K562 (cell line): ENCODE data around the gene SLC4A2. TPM values are rescaled to one million over a fixed set of nuclear protein-coding genes. Genes with fewer than 3 reads are reported as not detected.
A peak's percentile ranks its signal among the peaks of the same experiment; 100 is the strongest.

Experiments
- ESRRA ChIP-seq: fragments of 450-650 bp; IDR thresholded peaks from 2 replicates; pipeline ENCODE4 v1.6.1; 2014; ENCODE audit warnings: low read depth, mild to moderate bottlenecking, moderate library complexity, borderline replicate concordance
- HMGXB4 ChIP-seq: sonication (generic); formaldehyde crosslinking; IDR thresholded peaks from 2 replicates; pipeline ENCODE4 v1.8.1; 2023; ENCODE audit warnings: mild to moderate bottlenecking, missing genetic modification reagents
- HSF4 ChIP-seq: fragments of 250-450 bp; sonication (Bioruptor Pico); IDR thresholded peaks from 2 replicates; pipeline ENCODE4 v2.1.2; 2022; ENCODE audit warnings: mild to moderate bottlenecking, moderate library complexity, borderline replicate concordance
- KDM2B ChIP-seq: fragments of 250-450 bp; sonication (Bioruptor Pico); IDR thresholded peaks from 2 replicates; pipeline ENCODE4 v1.8.0; 2021; ENCODE audit warnings: mild to moderate bottlenecking, moderate library complexity
- MAFK ChIP-seq: IDR thresholded peaks from 2 replicates; pipeline ENCODE4 v1.6.1; 2011; ENCODE audit warnings: low read length, improper control_type of control experiment
- MXD1 ChIP-seq: fragments of 250-450 bp; sonication (Bioruptor Pico); IDR thresholded peaks from 2 replicates; pipeline ENCODE4 v1.8.0; 2021; ENCODE audit warnings: borderline replicate concordance, mild to moderate bottlenecking, moderate library complexity; ENCODE audit not compliant: poor library complexity, severe bottlenecking
- MYC ChIP-seq, 2 experiments: fragments of 250-450 bp in 1 of 2; sonication (Bioruptor Pico) in 1 of 2; IDR thresholded peaks; 2 replicates each; pipeline versions ENCODE4 v1.5.1 to v1.6.1; 2012 to 2021; ENCODE audit warnings: low read depth in 2 of 2, borderline replicate concordance in 1 of 2, improper control_type of control experiment in 1 of 2, low read length in 1 of 2, mild to moderate bottlenecking in 1 of 2, moderate library complexity in 1 of 2
- PURB ChIP-seq: sonication (generic); formaldehyde crosslinking; IDR thresholded peaks from 2 replicates; pipeline ENCODE4 v1.9.0; 2021; ENCODE audit warnings: low read depth, mild to moderate bottlenecking, missing genetic modification reagents
- PYGO2 ChIP-seq: fragments of 450-650 bp; IDR thresholded peaks from 2 replicates; pipeline ENCODE4 v1.6.1; 2016; ENCODE audit warnings: mild to moderate bottlenecking, missing genetic modification characterization, moderate library complexity, missing compliant biosample characterization
- RAD21 ChIP-seq, 2 experiments: fragments of 250-450 bp in 1 of 2; fragments of 450-650 bp in 1 of 2; sonication (Bioruptor Pico) in 1 of 2; formaldehyde crosslinking in 1 of 2; IDR thresholded peaks in 1 of 2; conservative IDR thresholded peaks in 1 of 2; 2 replicates each; pipeline versions ENCODE4 v1.4.0 to v1.8.0; 2020 to 2022; ENCODE audit warnings: mild to moderate bottlenecking in 2 of 2, moderate library complexity in 1 of 2
- TEAD4 ChIP-seq, 2 experiments: sonication (generic) in 1 of 2; formaldehyde crosslinking in 1 of 2; IDR thresholded peaks; 2 replicates each; pipeline versions ENCODE4 v1.6.1 to v1.8.0; 2012 to 2022; ENCODE audit warnings: borderline replicate concordance in 1 of 2, inconsistent platforms in 1 of 2, low read length in 1 of 2, mild to moderate bottlenecking in 1 of 2, missing genetic modification reagents in 1 of 2
- ZC3H11A ChIP-seq: IDR thresholded peaks from 2 replicates; pipeline ENCODE4 v1.6.1; 2012; ENCODE audit warnings: low read depth, low read length, improper control_type of control experiment
- ZNF197 ChIP-seq: fragments of 200-800 bp; sonication (Bioruptor generic); IDR thresholded peaks from 2 replicates; pipeline ENCODE4 v1.6.1; 2016; ENCODE audit warnings: low read depth, missing genetic modification characterization, missing compliant biosample characterization
- ZNF449 ChIP-seq: fragments of 250-450 bp; sonication (Bioruptor Pico); IDR thresholded peaks from 2 replicates; pipeline ENCODE4 v1.8.0; 2022; ENCODE audit warnings: moderate library complexity, mild to moderate bottlenecking, inconsistent platforms
- ZNF518B ChIP-seq: fragments of 250-450 bp; sonication (Bioruptor Pico); IDR thresholded peaks from 2 replicates; pipeline ENCODE4 v1.5.0; 2021; ENCODE audit warnings: mild to moderate bottlenecking, moderate library complexity
- polyA plus RNA-seq, 8 experiments: library from polyadenylated mRNA; depleted of rRNA in 4 of 8; stranded (reverse) in 5 of 8; unstranded in 3 of 8; fragments of >200 nt; fragmentation: Nextera tagmentation in 2 of 8; fragmentation: Illumina TruSeq in 1 of 8; extraction: Ambion mirVana in 2 of 8; extraction: Trizol in 1 of 8; gene quantifications; 2 replicates each; pipeline versions ENCODE4 v1.2.1 to v1.2.3, GENCODE V29; 2011 to 2014; ENCODE audit warnings: inconsistent platforms in 1 of 8, missing spikeins in 1 of 8
- total RNA-seq, 7 experiments: library from RNA; depleted of rRNA in 6 of 7; stranded (reverse); fragments of >200 nt in 6 of 7; fragmentation: Illumina TruSeq in 2 of 7; extraction: Trizol in 2 of 7; gene quantifications; 2 replicates each; pipeline versions ENCODE4 v1.2.1 to v1.2.3, GENCODE V29; 2011 to 2021; ENCODE audit warnings: low replicate concordance in 1 of 7
- TF ChIP-seq, protein P1 (sequence below): fragments of 250-450 bp; sonication (Bioruptor Pico); IDR thresholded peaks from 2 replicates; pipeline ENCODE4 v1.8.0; 2022; ENCODE audit warnings: inconsistent platforms

Gene SLC4A2
- total and polyA plus RNA-seq, 9 of the 15 experiments (the other 6 are each of a cell fraction or from before 2014, with no cell fraction given): 11.4 to 375 (median 130) TPM

DNA sequence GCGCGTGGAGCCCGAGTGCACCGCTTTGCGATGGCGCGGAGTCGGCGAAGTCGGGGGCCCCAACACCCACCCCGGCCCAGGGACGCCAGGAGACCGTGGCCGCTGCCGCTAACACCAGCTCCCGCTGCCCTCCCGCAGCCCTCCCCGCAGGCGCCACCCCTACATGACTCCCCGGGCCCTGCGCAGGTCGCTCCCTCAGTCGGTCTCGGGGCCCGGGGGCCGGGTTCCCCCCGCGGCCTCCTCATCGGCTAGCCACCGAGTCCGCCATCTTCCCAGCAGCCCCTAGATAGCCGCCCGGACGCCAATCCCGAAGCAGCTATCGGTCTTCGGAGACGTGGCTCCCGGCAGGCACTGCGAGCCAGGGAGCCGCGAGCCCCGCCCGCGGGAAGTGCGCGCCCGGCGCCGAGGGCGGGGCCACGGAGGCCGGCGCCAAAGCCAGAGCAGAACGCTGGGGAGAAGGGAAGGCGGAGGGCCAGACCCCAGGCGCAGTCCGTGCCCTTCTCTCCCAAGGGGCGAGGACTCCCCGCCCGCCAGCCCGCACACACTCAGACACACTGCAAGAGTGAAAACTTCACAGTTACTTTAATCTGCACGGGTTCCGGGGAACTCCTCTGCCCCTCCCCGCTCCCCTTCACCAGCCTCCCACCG lies 21.3 kb downstream of the SLC4A2 start, which contains the start of gene FASTK (continued):
- TF ChIP-seq, protein P1, sequence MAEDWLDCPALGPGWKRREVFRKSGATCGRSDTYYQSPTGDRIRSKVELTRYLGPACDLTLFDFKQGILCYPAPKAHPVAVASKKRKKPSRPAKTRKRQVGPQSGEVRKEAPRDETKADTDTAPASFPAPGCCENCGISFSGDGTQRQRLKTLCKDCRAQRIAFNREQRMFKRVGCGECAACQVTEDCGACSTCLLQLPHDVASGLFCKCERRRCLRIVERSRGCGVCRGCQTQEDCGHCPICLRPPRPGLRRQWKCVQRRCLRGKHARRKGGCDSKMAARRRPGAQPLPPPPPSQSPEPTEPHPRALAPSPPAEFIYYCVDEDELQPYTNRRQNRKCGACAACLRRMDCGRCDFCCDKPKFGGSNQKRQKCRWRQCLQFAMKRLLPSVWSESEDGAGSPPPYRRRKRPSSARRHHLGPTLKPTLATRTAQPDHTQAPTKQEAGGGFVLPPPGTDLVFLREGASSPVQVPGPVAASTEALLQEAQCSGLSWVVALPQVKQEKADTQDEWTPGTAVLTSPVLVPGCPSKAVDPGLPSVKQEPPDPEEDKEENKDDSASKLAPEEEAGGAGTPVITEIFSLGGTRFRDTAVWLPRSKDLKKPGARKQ (CRISPR knock-in tag): no peak
- TF ChIP-seq MYC (IDR thresholded peaks at IDR 0.05; ENCODE audit: low read depth, low read length) (peak; percentile 72), MYC (CRISPR knock-in tag; IDR thresholded peaks at IDR 0.05; ENCODE audit: borderline replicate concordance, low read depth) (no peak), PURB (CRISPR knock-in tag) (no peak), ZNF449 (CRISPR knock-in tag) (no peak), MAFK (no peak), TEAD4 (IDR thresholded peaks at IDR 0.05; ENCODE audit: low read length) (no peak; the same call in 1 of the 2 replicates), TEAD4 (CRISPR knock-in tag; IDR thresholded peaks at IDR 0.05; ENCODE audit: borderline replicate concordance) (no peak), HMGXB4 (peak; percentile 64; the same call in 1 of the 2 replicates), MXD1 (CRISPR knock-in tag) (no peak), ESRRA (peak; percentile 71), RAD21 (CRISPR knock-in tag; conservative IDR thresholded peaks at IDR 0.05 in 1 of 2, IDR thresholded peaks at IDR 0.05 in 1 of 2) (no peak), KDM2B (CRISPR knock-in tag) (peak; percentile 22), HSF4 (CRISPR knock-in tag) (no peak), ZC3H11A (no peak), ZNF197 (CRISPR knock-in tag) (peak; percentile 52; the same call in 1 of the 2 replicates), ZNF518B (CRISPR knock-in tag) (no peak), PYGO2 (tag) (no peak)
